Neural crest cell (in vitro differentiated cells): ENCODE data around the gene ATP10B. TPM values are rescaled to one million over a fixed set of nuclear protein-coding genes. Genes with fewer than 3 reads are reported as not detected.
A peak's percentile ranks its signal among the peaks of the same experiment; 100 is the strongest.

Experiments used
- DNase-seq: peaks from one replicate; pipeline ENCODE4 v3.0.0; 2021; ENCODE audit warnings: low read depth, mixed read lengths, low spot score
- H3K27ac Mint-ChIP-seq: one replicate; pipeline ENCODE4 v1.8.0; 2021; ENCODE audit warnings: mild to moderate bottlenecking, mixed read lengths; ENCODE audit not compliant: unreplicated experiment
- H3K27me3 Mint-ChIP-seq: 2 replicates; pipeline ENCODE4 v1.8.0; 2021; ENCODE audit warnings: low read depth, mild to moderate bottlenecking, mixed read lengths
- H3K36me3 Mint-ChIP-seq: 2 replicates; pipeline ENCODE4 v1.8.0; 2021; ENCODE audit warnings: low read depth, mild to moderate bottlenecking, mixed read lengths
- H3K4me1 Mint-ChIP-seq: 2 replicates; pipeline ENCODE4 v1.8.0; 2021; ENCODE audit warnings: mixed read lengths
- H3K4me3 Mint-ChIP-seq: one replicate; pipeline ENCODE4 v1.8.0; 2021; ENCODE audit warnings: mild to moderate bottlenecking, mixed read lengths
- H3K9me3 Mint-ChIP-seq: 2 replicates; pipeline ENCODE4 v1.8.0; 2021; ENCODE audit warnings: mixed read lengths
- CTCF ChIP-seq: fragments of 200-600 bp; sonication (generic); conservative IDR thresholded peaks from 2 replicates; pipeline ENCODE4 v1.5.0; 2021; ENCODE audit warnings: antibody characterized with exemption, mild to moderate bottlenecking
- total RNA-seq: library from RNA; stranded (reverse); gene quantifications from 2 replicates; pipeline ENCODE4 v1.2.1, GENCODE V29; 2021

The ATP10B gene
- total RNA-seq, 1 donor from 2014 or later, result 10.8 TPM

- H3K4me3 Mint-ChIP-seq, result no peak overlapping the region
- no peaks in the 10 kb centered on the region for H3K36me3 Mint-ChIP-seq
These were observed 251.0 kb downstream of the ATP10B start for GRCh38 chr5:160601046-160601445.

GRCh38 chr5:160573318-160573717 is 278.7 kb downstream of the ATP10B start:
- no peaks in the 10 kb centered on the region for H3K4me1 Mint-ChIP-seq
- peaks cover 5% of the 10 kb centered on the region for H3K36me3 Mint-ChIP-seq
- H3K9me3 Mint-ChIP-seq, result peaks cover 6% of the 10 kb centered on the region
- no peak for DNase-seq
- no peaks in the 10 kb centered on the region for H3K27me3 Mint-ChIP-seq
- no peak overlapping the region for H3K27ac Mint-ChIP-seq
- no peak for TF ChIP-seq CTCF
- H3K4me3 Mint-ChIP-seq, result no peak overlapping the region

More at GRCh38 chr5:160601046-160601445, 251.0 kb downstream of the ATP10B start:
- Mint-ChIP-seq H3K9me3 (no peaks in the 10 kb centered on the region), H3K27ac (no peak overlapping the region), H3K27me3 (no peaks in the 10 kb centered on the region), H3K4me1 (no peaks in the 10 kb centered on the region)
- no peak for DNase-seq
- no peak for TF ChIP-seq CTCF

GRCh38 chr5:160567031-160567705 is 284.8 kb downstream of the ATP10B start:
- Mint-ChIP-seq H3K27ac (no peak overlapping the region), H3K4me1 (no peaks in the 10 kb centered on the region), H3K27me3 (no peaks in the 10 kb centered on the region), H3K4me3 (no peak overlapping the region), H3K9me3 (no peaks in the 10 kb centered on the region), H3K36me3 (no peaks in the 10 kb centered on the region)
- no peak for DNase-seq
- TF ChIP-seq CTCF, result no peak

GRCh38 chr5:160565376-160565775 is 286.6 kb downstream of the ATP10B start:
- TF ChIP-seq CTCF, result no peak
- no peaks in the 10 kb centered on the region for H3K27me3 Mint-ChIP-seq
- H3K27ac Mint-ChIP-seq, result no peak overlapping the region
- H3K4me1 Mint-ChIP-seq, result no peaks in the 10 kb centered on the region
- H3K36me3 Mint-ChIP-seq, result no peaks in the 10 kb centered on the region
- DNase-seq, result no peak
- no peak overlapping the region for H3K4me3 Mint-ChIP-seq
- no peaks in the 10 kb centered on the region for H3K9me3 Mint-ChIP-seq

- Mint-ChIP-seq H3K4me1 (no peaks in the 10 kb centered on the region), H3K27me3 (peaks cover under 1% of the 10 kb centered on the region), H3K36me3 (no peaks in the 10 kb centered on the region), H3K4me3 (no peak overlapping the region), H3K27ac (peak overlapping the region; percentile 78), H3K9me3 (no peaks in the 10 kb centered on the region)
- no peak for TF ChIP-seq CTCF
- DNase-seq, result no peak
These were observed 295.2 kb downstream of the ATP10B start for GRCh38 chr5:160556846-160557245.
